ENCODE results near the gene PRKCA. TPM values are rescaled to one million over a fixed set of nuclear protein-coding genes. Genes with fewer than 3 reads are reported as not detected.

PRKCA gene
- total RNA-seq, 3 donors from 2014 or later (not counting 1 experiment from before 2014, with no cell fraction given) = 19.6 to 29.0 (median 20.4) TPM

DNA sequence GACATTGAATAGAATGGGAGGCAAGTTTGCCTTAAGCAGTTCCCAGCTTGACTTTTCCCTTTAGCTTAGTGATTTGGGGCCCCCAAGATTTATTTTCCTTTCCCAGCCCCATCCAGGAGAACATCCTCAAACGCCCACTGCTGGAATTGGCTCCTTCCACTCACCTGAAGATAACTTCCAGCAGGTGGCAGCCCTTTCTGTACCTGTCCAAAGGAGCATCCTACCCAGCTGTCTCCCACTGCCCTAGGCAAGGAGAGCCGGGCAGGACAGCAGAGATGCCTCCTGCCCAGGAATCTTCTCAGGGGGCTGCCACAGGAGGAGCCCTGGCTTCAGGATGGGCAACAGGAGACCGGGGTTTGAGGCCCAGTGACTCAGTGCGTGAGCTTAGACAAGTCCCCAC is 538.9 kb downstream of the PRKCA start:
- H3K9me3 ChIP-seq (ENCODE audit: control insufficient read depth, insufficient read depth, low read length) = no peaks in the 10 kb centered on the region
- DNase-seq (no peak), ATAC-seq (no peak)
- H3K27me3 Mint-ChIP-seq (ENCODE audit: low read depth in 2 of 2) = peaks cover 15% of the 10 kb centered on the region in 2 donors
- H3K4me1 Mint-ChIP-seq = no peaks in the 10 kb centered on the region
- H3K4me1 ChIP-seq (ENCODE audit: control insufficient read depth, insufficient read depth, low read length) = no peaks in the 10 kb centered on the region
- 55% methylated on average over 4 of the region's 4 CpGs for WGBS (ENCODE audit: insufficient coverage)
- H3K4me3 ChIP-seq (ENCODE audit: low read length) = no peak overlapping the region
- H3K9me3 Mint-ChIP-seq = no peaks in the 10 kb centered on the region
- no peaks in the 10 kb centered on the region for H3K36me3 Mint-ChIP-seq
- H3K27me3 ChIP-seq (ENCODE audit: control insufficient read depth, insufficient read depth, low read length) = peaks cover 3% of the 10 kb centered on the region
- intact Hi-C loops (cut with micrococcal nuclease) = no loop called here
- TF ChIP-seq, protein P1, sequence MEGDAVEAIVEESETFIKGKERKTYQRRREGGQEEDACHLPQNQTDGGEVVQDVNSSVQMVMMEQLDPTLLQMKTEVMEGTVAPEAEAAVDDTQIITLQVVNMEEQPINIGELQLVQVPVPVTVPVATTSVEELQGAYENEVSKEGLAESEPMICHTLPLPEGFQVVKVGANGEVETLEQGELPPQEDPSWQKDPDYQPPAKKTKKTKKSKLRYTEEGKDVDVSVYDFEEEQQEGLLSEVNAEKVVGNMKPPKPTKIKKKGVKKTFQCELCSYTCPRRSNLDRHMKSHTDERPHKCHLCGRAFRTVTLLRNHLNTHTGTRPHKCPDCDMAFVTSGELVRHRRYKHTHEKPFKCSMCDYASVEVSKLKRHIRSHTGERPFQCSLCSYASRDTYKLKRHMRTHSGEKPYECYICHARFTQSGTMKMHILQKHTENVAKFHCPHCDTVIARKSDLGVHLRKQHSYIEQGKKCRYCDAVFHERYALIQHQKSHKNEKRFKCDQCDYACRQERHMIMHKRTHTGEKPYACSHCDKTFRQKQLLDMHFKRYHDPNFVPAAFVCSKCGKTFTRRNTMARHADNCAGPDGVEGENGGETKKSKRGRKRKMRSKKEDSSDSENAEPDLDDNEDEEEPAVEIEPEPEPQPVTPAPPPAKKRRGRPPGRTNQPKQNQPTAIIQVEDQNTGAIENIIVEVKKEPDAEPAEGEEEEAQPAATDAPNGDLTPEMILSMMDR (IDR thresholded peaks at IDR 0.05) = no peak
- no peak overlapping the region for H3K27ac Mint-ChIP-seq
- H3K36me3 ChIP-seq (ENCODE audit: control insufficient read depth, insufficient read depth, low read length) = no peaks in the 10 kb centered on the region
- H3K27ac ChIP-seq (ENCODE audit: low read length) = no peak overlapping the region
- no peak overlapping the region for H3K4me3 Mint-ChIP-seq

DNA sequence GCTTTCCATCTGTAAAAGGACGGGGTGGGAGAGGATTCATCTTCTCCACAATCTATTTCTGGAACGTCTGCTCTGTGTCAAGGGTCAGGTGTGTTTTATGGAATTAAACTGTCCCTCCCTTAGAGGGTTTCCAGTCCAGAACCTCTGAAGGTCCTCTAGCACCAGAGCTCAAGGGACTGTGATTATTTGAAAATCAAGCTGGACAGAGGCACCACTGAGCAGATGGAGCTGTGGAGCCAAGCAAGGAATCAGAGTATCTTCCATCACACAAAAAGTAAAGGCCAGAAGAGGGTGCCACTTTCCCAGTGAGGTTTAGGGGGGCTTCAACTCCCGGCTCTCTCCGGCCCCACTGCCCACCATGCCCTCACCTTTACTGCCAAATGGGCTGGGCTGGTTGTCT is 539.3 kb downstream of the PRKCA start:
- ATAC-seq (no peak), DNase-seq (no peak)
- H3K27ac ChIP-seq (ENCODE audit: low read length) = no peak overlapping the region
- Mint-ChIP-seq H3K27me3 (ENCODE audit: low read depth in 2 of 2) (peaks cover 11 to 18% of the 10 kb centered on the region in 2 donors), H3K9me3 (no peaks in the 10 kb centered on the region), H3K36me3 (no peaks in the 10 kb centered on the region), H3K4me1 (no peaks in the 10 kb centered on the region), H3K27ac (no peak overlapping the region), H3K4me3 (no peak overlapping the region)
- no peaks in the 10 kb centered on the region for H3K36me3 ChIP-seq (ENCODE audit: control insufficient read depth, insufficient read depth, low read length)
- no peaks in the 10 kb centered on the region for H3K4me1 ChIP-seq (ENCODE audit: control insufficient read depth, insufficient read depth, low read length)
- WGBS (ENCODE audit: insufficient coverage) = 83% methylated on average over 2 of the region's 4 CpGs
- H3K9me3 ChIP-seq (ENCODE audit: control insufficient read depth, insufficient read depth, low read length) = no peaks in the 10 kb centered on the region
- TF ChIP-seq, protein P1 (IDR thresholded peaks at IDR 0.05) = no peak
- no peaks in the 10 kb centered on the region for H3K27me3 ChIP-seq (ENCODE audit: control insufficient read depth, insufficient read depth, low read length)
- H3K4me3 ChIP-seq (ENCODE audit: low read length) = no peak overlapping the region
- intact Hi-C loops (cut with micrococcal nuclease) = no loop called here

DNA sequence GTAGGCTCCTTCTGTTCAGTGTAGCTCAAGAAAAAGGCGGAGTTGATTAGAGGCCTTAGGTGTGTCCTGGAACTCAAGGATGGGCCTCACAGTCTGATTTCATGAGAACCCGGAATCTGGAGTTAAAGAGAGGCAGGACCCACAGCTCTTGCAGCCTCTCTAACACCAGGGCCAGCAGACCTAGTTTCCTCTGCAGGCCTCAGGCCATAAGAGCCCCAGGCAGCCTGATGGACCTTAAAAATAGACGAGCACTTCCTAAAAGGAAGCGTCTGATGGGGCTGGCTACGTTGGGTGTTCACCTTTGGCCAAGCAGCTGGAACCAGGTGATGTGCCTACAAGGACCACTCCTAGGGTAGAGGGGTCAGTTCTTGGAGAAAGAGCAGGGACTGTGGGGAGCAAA is 540.1 kb downstream of the PRKCA start:
- no peak for ATAC-seq
- Histone ChIP-seq H3K36me3 (ENCODE audit: control insufficient read depth, insufficient read depth, low read length) (no peaks in the 10 kb centered on the region), H3K27me3 (ENCODE audit: control insufficient read depth, insufficient read depth, low read length) (no peaks in the 10 kb centered on the region), H3K4me3 (ENCODE audit: low read length) (no peak overlapping the region), H3K4me1 (ENCODE audit: control insufficient read depth, insufficient read depth, low read length) (no peaks in the 10 kb centered on the region), H3K27ac (ENCODE audit: low read length) (no peak overlapping the region), H3K9me3 (ENCODE audit: control insufficient read depth, insufficient read depth, low read length) (no peaks in the 10 kb centered on the region)
- H3K4me1 Mint-ChIP-seq = no peaks in the 10 kb centered on the region
- H3K4me3 Mint-ChIP-seq = no peak overlapping the region
- H3K27ac Mint-ChIP-seq = no peak overlapping the region
- no peak for DNase-seq
- no peaks in the 10 kb centered on the region for H3K9me3 Mint-ChIP-seq
- TF ChIP-seq, protein P1 (IDR thresholded peaks at IDR 0.05) = no peak
- H3K36me3 Mint-ChIP-seq = no peaks in the 10 kb centered on the region
- H3K27me3 Mint-ChIP-seq (ENCODE audit: low read depth in 2 of 2) = peaks cover 7 to 18% of the 10 kb centered on the region in 2 donors
- 68% methylated on average over 5 of the region's 5 CpGs for WGBS (ENCODE audit: insufficient coverage)
- intact Hi-C loops (cut with micrococcal nuclease) = no loop called here

DNA sequence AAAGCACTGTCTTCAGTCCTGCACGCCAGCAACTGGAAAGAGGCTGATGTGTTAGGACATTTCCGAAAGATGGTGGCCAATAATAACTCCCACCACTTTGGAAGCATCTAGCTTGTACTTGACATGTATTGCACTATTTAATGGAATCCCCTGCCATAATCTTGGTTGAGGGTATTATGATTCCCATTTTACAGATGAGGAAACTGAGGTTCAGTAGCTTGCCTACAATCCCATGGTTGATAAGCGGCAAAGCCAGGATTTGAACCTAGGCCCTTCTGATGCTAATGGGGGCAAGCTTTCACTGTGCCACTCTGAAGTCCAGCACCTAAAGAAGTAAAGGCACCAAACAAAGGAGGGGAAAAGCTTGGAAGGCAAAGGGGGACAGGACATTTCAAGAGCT is 540.5 kb downstream of the PRKCA start:
- Histone ChIP-seq H3K36me3 (ENCODE audit: control insufficient read depth, insufficient read depth, low read length) (no peaks in the 10 kb centered on the region), H3K4me3 (ENCODE audit: low read length) (no peak overlapping the region), H3K27ac (ENCODE audit: low read length) (no peak overlapping the region), H3K9me3 (ENCODE audit: control insufficient read depth, insufficient read depth, low read length) (no peaks in the 10 kb centered on the region), H3K4me1 (ENCODE audit: control insufficient read depth, insufficient read depth, low read length) (no peaks in the 10 kb centered on the region), H3K27me3 (ENCODE audit: control insufficient read depth, insufficient read depth, low read length) (no peaks in the 10 kb centered on the region)
- no peak overlapping the region for H3K4me3 Mint-ChIP-seq
- H3K4me1 Mint-ChIP-seq = no peaks in the 10 kb centered on the region
- no peak for ATAC-seq
- H3K27me3 Mint-ChIP-seq (ENCODE audit: low read depth in 2 of 2) = peaks cover 6 to 18% of the 10 kb centered on the region in 2 donors
- intact Hi-C loops (cut with micrococcal nuclease) = no loop called here
- WGBS (ENCODE audit: insufficient coverage) = 88% methylated on average over 2 of the region's 3 CpGs
- H3K27ac Mint-ChIP-seq = no peak overlapping the region
- H3K9me3 Mint-ChIP-seq = no peaks in the 10 kb centered on the region
- TF ChIP-seq, protein P1 (IDR thresholded peaks at IDR 0.05) = no peak
- H3K36me3 Mint-ChIP-seq = no peaks in the 10 kb centered on the region
- DNase-seq = no peak
